K562 (cell line): ENCODE results near the gene DOCK3.

Source experiments
- FOS ChIP-seq: IDR thresholded peaks from 3 replicates; pipeline ENCODE4 v1.6.1; 2011; ENCODE audit not compliant: insufficient read length; ENCODE audit errors: extremely low read depth
- HDAC2 ChIP-seq: fragments of 450-650 bp; IDR thresholded peaks from 2 replicates; pipeline ENCODE4 v1.6.1; 2016; ENCODE audit warnings: mild to moderate bottlenecking
- ZBTB33 ChIP-seq: sonication (generic); formaldehyde crosslinking; IDR thresholded peaks from 2 replicates; pipeline ENCODE4 v1.8.1; 2023; ENCODE audit warnings: mild to moderate bottlenecking, missing genetic modification reagents

GRCh38 chr3:50885070-50885850, 210.5 kb downstream of the DOCK3 start:
- TF ChIP-seq ZBTB33 (no peak), HDAC2 (no peak), FOS (no peak)
